ENCODE data around the gene HMOX1.
A peak's percentile ranks its signal among the peaks of the same experiment; 100 is the strongest.

The HMOX1 gene

GRCh38 chr22:35409783-35410662 lies 29.1 kb downstream of the HMOX1 start:
- no peak for DNase-seq

- DNase-seq = no peak
These were observed 29.8 kb downstream of the HMOX1 start for GRCh38 chr22:35410663-35411034.

- no peak for DNase-seq
These were observed 30.2 kb downstream of the HMOX1 start for GRCh38 chr22:35411102-35411501.

GRCh38 chr22:35413624-35414023 lies 32.7 kb downstream of the HMOX1 start:
- no peak for DNase-seq

- DNase-seq = no peak
These were observed 36.7 kb downstream of the HMOX1 start for GRCh38 chr22:35417606-35418005.

GRCh38 chr22:35418088-35418487 lies 37.2 kb downstream of the HMOX1 start:
- DNase-seq = no peak

GRCh38 chr22:35418731-35419130 lies 37.8 kb downstream of the HMOX1 start:
- no peak for DNase-seq

- DNase-seq = no peak
These were observed 38.9 kb downstream of the HMOX1 start for GRCh38 chr22:35419756-35420155.

GRCh38 chr22:35421121-35421520 lies 40.2 kb downstream of the HMOX1 start:
- no peak for DNase-seq

GRCh38 chr22:35422145-35422544 lies 41.2 kb downstream of the HMOX1 start:
- no peak for DNase-seq

GRCh38 chr22:35422936-35423335 lies 42.0 kb downstream of the HMOX1 start:
- DNase-seq = no peak

GRCh38 chr22:35424081-35424480 lies 43.2 kb downstream of the HMOX1 start:
- no peak for DNase-seq

GRCh38 chr22:35424761-35425160 lies 43.9 kb downstream of the HMOX1 start:
- no peak for DNase-seq

- DNase-seq = no peak
These were observed 44.6 kb downstream of the HMOX1 start for GRCh38 chr22:35425546-35425945.

- no peak for DNase-seq
These were observed 45.3 kb downstream of the HMOX1 start for GRCh38 chr22:35425971-35426800.

- DNase-seq = peak; percentile 77
These were observed 45.9 kb downstream of the HMOX1 start for GRCh38 chr22:35426801-35427140.

GRCh38 chr22:35430897-35431322 lies 50.0 kb downstream of the HMOX1 start:
- DNase-seq = peak; percentile 58

- no peak for DNase-seq
These were observed 50.8 kb downstream of the HMOX1 start for GRCh38 chr22:35431483-35432227.

- no peak for DNase-seq
These were observed 51.5 kb downstream of the HMOX1 start for GRCh38 chr22:35432228-35432905.

GRCh38 chr22:35434061-35434710 lies 53.3 kb downstream of the HMOX1 start:
- DNase-seq = no peak

- no peak for DNase-seq
These were observed 54.4 kb downstream of the HMOX1 start for GRCh38 chr22:35435201-35435740.

- DNase-seq = no peak
These were observed 55.5 kb downstream of the HMOX1 start for GRCh38 chr22:35436421-35436820.
